Endothelial cell of umbilical vein (primary cell): ENCODE measurements around the gene TSPAN9.

Source experiments
- CTCF ChIP-seq, 2 donors: IDR thresholded peaks; 1 replicate in 1 of 2; 2 replicates in 1 of 2; pipeline ENCODE4 v1.5.1; 2011; ENCODE audit warnings: low read length in 2 of 2, mild to moderate bottlenecking in 2 of 2, moderate library complexity in 2 of 2, control low read depth in 1 of 2, inconsistent platforms in 1 of 2, low read depth in 1 of 2; ENCODE audit not compliant: insufficient read depth in 1 of 2; ENCODE audit errors: extremely low read depth in 1 of 2
- EZH2 ChIP-seq: IDR thresholded peaks from 2 replicates; pipeline ENCODE4 v1.6.1; 2012; ENCODE audit warnings: borderline replicate concordance, low read depth, mild to moderate bottlenecking, moderate library complexity, low read length, inconsistent platforms; ENCODE audit not compliant: severe bottlenecking
- FOS ChIP-seq: IDR thresholded peaks from 2 replicates; pipeline ENCODE4 v1.6.1; 2011; ENCODE audit warnings: mild to moderate bottlenecking, low read length, moderate library complexity, borderline replicate concordance; ENCODE audit not compliant: insufficient read depth
- JUN ChIP-seq: IDR thresholded peaks from 2 replicates; pipeline ENCODE4 v1.6.1; 2011; ENCODE audit warnings: borderline replicate concordance, low read depth; ENCODE audit not compliant: insufficient read length, insufficient read depth
- POLR2A ChIP-seq: IDR thresholded peaks from 2 replicates; pipeline ENCODE4 v1.6.1; 2012; ENCODE audit warnings: low read depth, mild to moderate bottlenecking, control low read depth, low read length
- POLR2AphosphoS5 ChIP-seq: IDR thresholded peaks from 2 replicates; pipeline ENCODE4 v1.6.1; 2012; ENCODE audit warnings: low read depth, mild to moderate bottlenecking, control low read depth, low read length, moderate library complexity; ENCODE audit not compliant: insufficient read depth

GRCh38 chr12:3282384-3282670 lies 205.1 kb downstream of the TSPAN9 start:
- TF ChIP-seq CTCF (IDR thresholded peaks at IDR 0.05; ENCODE audit: extremely low read depth in 1 of 2, insufficient read depth in 1 of 2, low read depth in 1 of 2, low read length in 2 of 2) (no peak), EZH2 (no peak), POLR2A (no peak), POLR2AphosphoS5 (no peak), JUN (no peak), FOS (no peak)
